ENCODE data around the gene NCK2.

- no peak for TF ChIP-seq SMC3 (IDR thresholded peaks at IDR 0.05; ENCODE audit: low read depth, low read length)
- TF ChIP-seq CTCF (conservative IDR thresholded peaks at IDR 0.05; ENCODE audit: low read depth, low read length), result no peak
- no peak for TF ChIP-seq NFE2L2 (IDR thresholded peaks at IDR 0.05; ENCODE audit: low read depth, low read length)
- no peak for TF ChIP-seq POLR2A (IDR thresholded peaks at IDR 0.05; ENCODE audit: low read depth, low read length)
- no peak for TF ChIP-seq MXI1 (IDR thresholded peaks at IDR 0.05; ENCODE audit: borderline replicate concordance, low read depth, low read length)
- TF ChIP-seq MAFK (IDR thresholded peaks at IDR 0.05; ENCODE audit: low read depth, low read length), result no peak
- no peak for TF ChIP-seq RAD21 (IDR thresholded peaks at IDR 0.05; ENCODE audit: low read length)
- no peak for TF ChIP-seq CEBPB (IDR thresholded peaks at IDR 0.05; ENCODE audit: low read depth, low read length)
These were observed 37.9 kb downstream of the NCK2 start for GRCh38 chr2:105782646-105783045.

Data from IMR-90 (cell line).